HEK293 (cell line): ENCODE results near the gene ATPAF2.

Experiments
- ZNF221 ChIP-seq: fragments of 450-650 bp; formaldehyde crosslinking; IDR thresholded peaks from 2 replicates; pipeline ENCODE4 v1.5.1; 2017; ENCODE audit warnings: missing biosample characterization, missing genetic modification characterization, borderline replicate concordance
- ZNF24 ChIP-seq: fragments of 450-650 bp; formaldehyde crosslinking; IDR thresholded peaks from 2 replicates; pipeline ENCODE4 v1.5.1; 2016; ENCODE audit warnings: missing biosample characterization, missing genetic modification characterization
- ZNF292 ChIP-seq: fragments of 450-650 bp; formaldehyde crosslinking; IDR thresholded peaks from 2 replicates; pipeline ENCODE4 v1.5.1; 2016; ENCODE audit warnings: low read depth, missing biosample characterization, missing genetic modification characterization, borderline replicate concordance
- TF ChIP-seq, protein P1 (sequence below): fragments of 450-650 bp; formaldehyde crosslinking; IDR thresholded peaks from 2 replicates; pipeline ENCODE4 v1.5.1; 2016; ENCODE audit warnings: missing biosample characterization, missing genetic modification characterization

- TF ChIP-seq ZNF221 (tag by site-specific recombination) (no peak), ZNF24 (tag by site-specific recombination) (no peak), ZNF292 (tag by site-specific recombination) (no peak)
- TF ChIP-seq, protein P1, sequence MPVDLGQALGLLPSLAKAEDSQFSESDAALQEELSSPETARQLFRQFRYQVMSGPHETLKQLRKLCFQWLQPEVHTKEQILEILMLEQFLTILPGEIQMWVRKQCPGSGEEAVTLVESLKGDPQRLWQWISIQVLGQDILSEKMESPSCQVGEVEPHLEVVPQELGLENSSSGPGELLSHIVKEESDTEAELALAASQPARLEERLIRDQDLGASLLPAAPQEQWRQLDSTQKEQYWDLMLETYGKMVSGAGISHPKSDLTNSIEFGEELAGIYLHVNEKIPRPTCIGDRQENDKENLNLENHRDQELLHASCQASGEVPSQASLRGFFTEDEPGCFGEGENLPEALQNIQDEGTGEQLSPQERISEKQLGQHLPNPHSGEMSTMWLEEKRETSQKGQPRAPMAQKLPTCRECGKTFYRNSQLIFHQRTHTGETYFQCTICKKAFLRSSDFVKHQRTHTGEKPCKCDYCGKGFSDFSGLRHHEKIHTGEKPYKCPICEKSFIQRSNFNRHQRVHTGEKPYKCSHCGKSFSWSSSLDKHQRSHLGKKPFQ = no peak
Measured at GRCh38 chr17:18028952-18029540, 9.9 kb downstream of the ATPAF2 start.
